HG03066 (cell line): ENCODE results near the gene POFUT2.

Experiments
- ATAC-seq: cut with Tn5 transposase; IDR thresholded peaks from one replicate; pipeline ENCODE4 v1.9.1; 2021; ENCODE audit warnings: low read depth; ENCODE audit not compliant: unreplicated experiment

POFUT2 gene, protein sequence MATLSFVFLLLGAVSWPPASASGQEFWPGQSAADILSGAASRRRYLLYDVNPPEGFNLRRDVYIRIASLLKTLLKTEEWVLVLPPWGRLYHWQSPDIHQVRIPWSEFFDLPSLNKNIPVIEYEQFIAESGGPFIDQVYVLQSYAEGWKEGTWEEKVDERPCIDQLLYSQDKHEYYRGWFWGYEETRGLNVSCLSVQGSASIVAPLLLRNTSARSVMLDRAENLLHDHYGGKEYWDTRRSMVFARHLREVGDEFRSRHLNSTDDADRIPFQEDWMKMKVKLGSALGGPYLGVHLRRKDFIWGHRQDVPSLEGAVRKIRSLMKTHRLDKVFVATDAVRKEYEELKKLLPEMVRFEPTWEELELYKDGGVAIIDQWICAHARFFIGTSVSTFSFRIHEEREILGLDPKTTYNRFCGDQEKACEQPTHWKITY

DNA sequence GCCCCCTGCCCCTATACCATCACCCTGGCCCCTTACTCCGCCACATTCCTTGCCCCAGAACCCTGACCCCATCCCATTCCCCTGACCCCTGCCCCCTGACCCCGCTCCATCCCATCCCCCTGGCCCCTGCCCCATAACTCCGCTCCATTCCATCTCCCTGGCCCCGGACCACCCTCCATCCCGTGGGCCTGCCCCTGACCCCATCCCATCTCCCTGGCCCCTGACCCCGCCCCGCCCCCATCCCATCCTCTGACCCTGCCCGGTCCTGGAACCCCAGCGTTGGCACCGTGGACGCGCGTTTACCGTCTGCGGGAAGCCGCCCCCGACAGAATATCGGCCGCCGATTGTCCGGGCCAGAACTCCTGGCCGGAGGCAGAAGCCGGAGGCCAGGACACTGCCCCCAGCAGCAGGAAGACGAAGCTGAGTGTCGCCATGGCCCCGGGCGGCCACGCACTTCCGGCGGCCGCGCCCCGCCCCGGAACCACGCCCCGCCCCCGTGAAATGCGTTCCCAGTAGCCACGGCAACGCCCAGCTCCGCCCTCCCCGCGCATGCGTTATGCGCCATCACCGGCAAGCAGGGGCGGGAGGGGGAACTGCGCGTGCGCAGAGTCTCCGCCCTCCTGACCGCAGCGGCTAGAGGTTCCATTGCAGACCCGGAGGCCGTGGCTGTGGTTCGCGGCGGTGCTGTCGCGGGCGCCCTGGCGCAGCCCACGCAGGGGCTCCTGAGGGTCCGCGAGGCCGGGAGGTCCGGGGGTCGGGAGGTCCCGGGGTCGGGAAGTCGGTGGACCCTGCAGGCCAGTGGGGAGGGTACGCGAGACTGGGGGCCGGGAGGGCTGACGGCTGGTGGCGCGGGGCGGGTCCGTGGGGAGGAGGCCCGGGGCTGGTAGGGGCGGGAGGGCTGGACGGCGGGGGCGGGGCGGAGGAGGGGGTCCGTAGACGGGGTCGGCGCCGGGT is at the start of gene POFUT2:
Gene POFUT2 (minus strand): TSS at position 458 of the 954 bp plus-strand sequence. CDS start 24 bp downstream, at position 434.
- ATAC-seq = peak; percentile 79

DNA sequence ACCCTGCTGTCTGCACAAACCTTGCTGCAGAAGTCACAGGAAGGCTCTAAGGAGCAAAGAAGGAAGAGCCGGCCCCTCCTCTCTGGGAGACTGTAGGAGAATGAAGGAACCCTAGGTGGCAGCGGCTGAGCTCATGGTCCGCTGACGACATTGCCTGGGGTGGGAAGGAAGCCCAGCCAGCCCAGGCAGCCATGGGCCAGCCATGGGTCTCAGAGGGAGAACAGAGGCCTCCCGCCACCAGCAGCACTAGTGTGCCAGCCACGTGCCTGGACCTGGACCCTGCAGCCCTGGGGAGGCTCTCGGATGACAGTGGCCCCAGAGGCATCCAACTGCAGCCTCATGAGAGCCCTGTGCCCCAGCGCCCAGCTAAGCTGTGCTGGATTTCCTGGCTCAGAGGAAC is 49.2 kb upstream of the POFUT2 start:
- no peak for ATAC-seq

DNA sequence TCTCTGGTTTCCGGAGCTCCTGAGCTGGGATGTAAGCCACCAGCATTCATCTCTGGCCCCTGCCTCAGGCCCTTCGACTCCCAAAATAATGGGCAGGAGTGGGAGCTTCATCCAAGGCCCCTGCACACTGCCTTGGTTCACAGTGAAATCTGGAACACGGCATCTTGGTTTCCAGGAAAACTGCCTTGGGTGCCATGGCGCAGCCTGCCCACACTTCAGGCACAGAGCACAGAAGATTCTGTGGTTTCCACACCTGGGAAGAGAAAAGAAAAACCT is 48.8 kb upstream of the POFUT2 start:
- ATAC-seq = no peak

DNA sequence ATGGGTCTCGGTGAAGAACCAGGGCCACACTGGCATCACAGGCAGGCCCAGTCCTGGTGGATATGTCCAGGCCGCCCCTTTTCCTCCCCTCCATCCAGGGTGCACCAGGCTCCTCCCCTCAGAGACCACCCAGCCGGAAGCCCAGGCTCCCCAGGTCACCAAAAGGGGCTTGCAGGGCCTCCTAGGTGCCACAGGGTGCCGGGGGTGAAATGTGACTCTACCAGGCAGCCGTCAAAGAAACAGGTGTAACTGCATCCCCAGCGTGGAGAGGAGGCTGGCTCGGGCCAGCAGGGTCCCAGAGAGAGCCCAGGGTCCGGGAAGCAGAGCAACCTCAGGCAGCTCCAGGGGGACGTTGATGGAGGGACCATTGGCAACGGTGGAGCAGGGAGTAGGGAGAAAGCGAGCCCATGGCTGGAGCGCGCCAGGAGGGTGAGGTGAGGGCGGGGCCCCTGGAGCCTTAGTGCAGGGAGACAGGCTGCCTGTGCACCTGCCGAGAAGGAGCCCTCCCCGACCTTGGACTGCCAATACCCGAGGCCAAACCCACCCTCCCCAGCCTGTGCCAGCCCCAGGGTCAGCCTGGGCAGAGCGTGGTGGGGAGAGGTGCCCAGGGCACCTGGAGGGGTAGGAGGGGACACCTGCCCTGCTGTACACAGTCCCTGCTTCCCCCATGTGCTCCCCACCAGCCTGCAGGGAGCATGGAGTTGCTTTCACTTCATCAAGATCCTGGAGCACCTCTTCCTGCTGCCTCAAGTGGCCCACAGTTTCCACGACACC is 48.3 kb upstream of the POFUT2 start:
- ATAC-seq = no peak

DNA sequence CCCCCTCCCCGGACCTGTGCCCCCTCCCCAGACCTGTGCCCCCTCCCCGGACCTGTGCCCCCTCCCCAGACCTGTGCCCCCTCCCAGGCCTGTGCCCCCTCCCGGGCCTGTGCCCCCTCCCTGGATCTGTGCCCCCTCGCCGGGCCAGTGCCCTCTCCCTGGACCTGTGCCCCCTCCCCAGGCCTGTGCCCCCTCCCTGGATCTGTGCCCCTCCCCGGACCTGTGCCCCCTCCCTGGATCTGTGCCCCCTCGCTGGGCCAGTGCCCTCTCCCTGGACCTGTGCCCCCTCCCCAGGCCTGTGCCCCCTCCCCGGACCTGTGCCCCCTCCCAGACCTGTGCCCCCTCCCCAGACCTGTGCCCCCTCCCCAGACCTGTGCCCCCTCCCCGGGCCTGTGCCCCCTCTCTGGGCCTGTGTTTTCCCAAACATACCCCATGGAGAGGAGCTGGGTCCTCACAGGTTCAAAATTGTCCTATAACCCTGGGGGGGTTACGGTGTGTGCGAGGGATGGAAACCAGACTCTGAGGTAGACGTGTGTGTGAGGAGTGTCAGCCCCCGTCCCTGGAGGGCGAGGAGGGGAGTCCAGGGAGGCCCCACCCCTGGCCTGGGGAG is 47.6 kb upstream of the POFUT2 start:
- no peak for ATAC-seq

DNA sequence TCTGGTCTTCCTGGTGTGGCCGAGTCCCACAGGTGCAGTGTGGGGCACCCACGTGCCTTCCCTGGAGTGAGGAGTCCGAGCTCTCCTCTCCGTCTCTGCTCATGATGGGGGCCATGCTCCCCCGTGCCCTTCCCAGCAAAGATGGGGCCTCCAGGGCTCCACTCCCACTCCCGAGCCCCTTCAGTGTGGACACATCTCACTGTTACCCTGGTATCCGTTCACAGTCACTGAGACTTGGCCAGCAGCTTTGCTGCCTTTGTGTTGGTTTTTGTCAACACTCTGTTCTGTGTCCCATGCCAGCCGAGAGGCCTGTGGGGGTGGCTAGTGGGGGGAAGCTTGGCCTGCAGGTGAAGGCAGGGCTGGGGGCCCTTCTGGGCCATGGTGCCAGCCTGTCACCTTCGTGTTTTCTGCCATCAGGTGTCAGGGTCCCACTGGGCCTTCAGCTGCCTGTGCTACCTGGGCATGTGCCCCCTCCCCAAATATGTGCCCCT is 46.9 kb upstream of the POFUT2 start:
- no peak for ATAC-seq

DNA sequence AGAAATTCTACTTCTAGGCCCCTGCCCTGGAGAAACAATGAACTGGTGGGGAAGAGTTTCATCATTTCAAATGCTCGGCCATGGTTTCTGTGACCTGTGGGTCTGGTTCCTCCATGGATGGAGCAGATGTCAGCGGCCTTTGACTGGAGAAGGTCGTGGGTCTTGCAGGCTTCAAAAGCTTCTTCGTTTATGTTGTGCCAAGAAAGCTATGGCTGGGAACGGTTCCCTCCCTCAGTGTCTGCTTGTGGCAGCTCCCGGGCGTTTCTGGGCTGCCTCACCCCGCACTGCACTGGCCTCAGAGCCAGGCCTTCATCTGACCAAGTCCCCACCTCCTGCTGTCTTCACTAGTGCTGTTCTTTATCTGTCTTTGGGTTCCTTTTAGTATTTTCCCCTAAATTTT is 46.4 kb upstream of the POFUT2 start:
- ATAC-seq = no peak

DNA sequence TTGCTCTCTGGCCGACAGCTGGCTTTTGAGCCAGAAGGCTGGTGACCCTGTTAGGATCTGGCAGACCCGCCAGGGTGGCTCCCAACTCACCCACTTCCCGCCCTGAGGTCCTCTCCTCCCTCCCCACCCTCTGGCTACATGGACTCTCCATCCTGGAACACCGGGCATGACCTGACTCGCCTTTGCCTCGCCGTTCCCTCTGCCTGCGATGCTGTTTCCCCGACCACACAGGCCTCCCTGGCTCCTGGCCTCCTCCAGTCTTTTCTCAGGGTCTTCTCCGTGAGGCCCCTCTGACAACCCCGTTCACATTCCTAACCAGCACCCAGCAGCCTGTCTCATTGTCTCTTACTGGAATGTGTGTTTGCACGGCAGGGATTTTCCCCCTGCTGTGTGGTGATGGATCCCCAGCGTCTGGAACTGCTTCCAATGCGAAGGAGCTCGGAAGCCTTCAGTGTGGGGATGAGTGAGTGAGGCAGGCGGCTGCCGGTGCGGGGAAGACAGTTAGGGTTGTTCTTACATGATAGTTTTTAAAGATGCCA is 46.0 kb upstream of the POFUT2 start:
- ATAC-seq = no peak

DNA sequence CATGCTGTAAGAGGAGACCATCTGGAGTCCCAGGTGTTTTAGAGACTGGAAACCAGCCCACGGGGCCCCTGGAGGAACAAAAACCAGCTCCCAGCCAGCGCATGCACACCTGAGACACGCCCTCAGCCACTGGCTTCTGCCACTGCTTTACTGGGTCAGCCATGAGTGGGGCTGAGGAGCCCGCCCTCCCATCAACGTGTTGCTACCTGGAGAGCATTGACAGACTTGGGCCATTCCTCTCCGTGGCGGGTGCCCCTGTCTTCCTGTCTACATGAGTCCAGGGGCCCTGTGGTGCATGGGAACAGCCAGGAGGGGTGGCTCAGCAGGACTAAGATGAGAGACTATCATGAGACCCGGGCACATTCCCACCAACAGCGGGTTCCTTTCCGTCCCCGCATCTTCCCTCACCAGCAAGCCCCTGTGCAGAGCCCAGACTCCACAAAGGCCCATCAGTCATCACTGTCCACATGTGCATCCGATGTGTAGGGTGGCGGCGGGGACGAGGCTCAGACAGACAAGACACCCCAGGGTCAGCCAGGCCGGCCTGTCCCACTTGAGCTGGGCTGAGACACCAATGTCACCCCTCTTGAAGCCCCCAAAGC is 45.4 kb upstream of the POFUT2 start:
- no peak for ATAC-seq

DNA sequence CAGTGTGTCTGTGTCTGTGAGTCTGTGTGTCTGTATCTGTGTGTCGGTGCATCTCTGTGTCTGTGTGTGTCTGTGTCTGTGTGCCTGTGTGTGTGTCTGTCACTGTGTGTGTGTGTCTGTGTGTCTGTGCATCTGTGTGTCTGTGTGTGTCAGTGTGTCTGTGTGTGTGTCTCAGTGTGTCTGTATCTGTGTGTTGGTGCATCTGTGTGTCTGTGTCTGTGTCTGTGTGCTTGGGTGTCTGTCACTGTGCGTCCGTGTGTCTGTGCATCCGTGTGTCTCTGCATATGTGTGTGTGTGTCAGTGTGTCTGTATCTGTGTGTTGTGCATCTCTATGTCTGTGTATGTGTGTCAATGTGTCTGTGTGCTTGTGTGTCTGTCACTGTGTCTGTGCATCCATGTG is 44.7 kb upstream of the POFUT2 start:
- ATAC-seq = no peak

DNA sequence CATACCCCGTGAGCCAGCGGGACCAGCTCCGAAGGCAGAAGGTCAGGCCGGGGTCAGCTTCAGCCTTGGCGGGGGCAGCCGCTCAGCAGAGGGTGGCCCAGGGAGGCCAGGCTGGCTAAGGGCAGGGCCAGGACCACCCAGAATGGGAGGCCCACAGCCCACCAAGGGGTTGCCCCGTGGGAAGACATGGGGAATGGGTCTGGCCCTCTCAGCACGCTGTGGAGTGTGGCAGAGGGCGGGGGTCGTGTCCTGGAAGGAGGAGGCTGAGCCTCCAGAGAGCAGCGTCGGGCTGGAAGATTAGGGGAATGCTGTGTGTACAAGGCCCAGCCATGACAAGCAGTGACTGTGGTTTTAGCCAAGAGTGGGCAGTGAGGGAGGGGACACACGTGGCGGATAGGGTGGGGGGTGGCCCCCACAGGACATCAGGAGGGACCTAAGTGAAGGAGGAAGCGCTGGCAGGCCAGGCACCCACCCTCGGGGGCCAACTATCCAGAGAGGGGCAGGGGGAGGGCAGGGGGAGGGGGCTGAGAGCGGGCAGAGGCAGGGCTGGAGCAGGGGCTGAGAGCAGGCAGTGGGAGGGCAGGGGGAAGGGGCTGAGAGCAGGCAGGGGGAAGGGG is 43.9 kb upstream of the POFUT2 start:
- ATAC-seq = no peak

DNA sequence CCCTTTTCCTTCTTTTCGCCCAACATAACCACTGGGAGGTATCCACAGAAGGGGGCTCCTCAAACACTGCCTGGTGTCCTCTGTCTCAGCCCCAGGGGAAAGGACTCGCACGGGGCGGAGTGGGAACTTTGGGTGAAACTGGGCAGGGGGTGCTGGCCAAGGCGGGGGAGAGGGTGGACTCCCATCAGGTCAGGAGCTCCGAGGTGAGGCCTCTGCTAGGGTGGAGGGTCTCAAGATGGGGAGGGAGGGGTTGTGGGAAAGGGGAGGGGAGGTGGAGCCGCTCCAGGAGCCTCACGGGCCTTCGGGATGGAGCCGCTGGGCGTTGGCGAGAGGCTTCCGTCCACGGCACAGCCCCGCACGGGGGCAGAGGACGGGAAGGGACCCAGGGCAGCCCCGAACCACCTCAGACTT is 43.2 kb upstream of the POFUT2 start:
- no peak for ATAC-seq

DNA sequence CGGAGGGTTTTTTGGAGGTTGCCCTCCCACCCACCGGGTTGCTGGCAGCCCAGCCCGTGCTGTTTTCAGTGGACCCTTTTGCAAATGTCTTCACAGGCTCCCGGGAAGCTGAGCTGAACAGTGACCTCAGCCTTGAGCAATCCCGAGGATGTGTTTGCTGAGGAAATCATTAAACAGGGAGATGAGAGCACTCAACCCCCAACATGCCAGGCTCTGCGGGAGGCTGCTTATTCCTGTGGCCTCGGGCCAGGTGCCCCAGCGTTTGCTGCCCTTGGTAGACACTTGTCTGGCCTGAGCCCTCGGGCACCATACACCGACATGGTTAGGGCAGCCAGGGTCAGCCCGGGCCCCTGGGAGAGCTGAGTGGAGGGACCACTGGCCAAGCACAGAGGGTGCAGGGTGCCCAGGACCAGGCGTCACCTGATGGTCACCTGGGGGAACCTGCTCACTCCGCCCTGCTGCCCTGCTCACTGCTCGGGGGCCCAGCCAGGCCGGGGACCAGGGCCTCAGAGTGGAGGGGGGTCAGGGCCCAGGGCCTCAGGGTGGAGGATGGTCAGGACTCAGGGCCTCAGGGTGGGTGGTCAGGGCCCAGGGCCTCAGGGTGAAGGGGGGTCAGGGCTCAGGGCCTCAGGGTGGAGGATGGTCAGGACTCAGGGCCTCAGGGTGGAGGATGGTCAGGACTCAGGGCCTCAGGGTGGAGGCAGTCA is 42.5 kb upstream of the POFUT2 start:
- ATAC-seq = no peak

DNA sequence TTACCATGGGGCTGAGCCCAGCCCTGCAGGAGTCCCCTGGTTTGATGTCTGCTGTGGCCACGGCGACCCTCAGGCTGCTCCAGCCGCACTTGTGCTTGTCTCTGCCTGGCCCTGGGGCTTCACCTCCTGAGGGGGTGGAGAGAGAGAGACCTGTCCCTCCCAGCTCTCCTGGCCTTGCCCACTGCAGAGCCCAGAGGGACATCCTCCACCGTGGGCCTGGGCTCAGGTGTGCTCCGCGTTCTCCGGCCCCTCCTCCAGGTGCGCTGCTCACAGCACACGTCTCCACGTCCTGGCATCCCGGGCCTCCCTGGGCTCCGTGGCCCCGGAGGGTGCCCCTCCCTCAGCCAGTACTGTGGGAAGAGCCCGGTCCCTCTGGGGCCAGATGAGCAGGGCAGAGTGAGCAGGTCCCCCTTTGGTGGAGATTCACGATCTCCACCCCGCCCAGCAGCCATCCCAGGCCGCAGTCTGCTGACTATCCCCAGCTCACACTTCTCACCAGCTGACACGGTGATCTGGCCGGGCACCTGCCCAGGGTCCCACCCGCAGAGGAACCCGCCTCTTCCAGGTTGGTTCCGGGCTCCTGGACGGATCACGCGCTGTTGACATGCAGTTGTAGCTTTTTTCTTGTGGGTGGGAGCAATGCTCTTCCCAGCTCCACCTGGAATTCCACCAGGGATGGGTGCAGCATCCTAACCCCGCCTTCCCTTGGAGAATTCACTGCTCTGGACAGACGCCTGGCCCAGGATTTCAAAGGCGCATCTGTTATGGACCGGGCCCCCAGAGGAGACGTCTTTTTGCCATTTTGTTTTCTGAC is 41.8 kb upstream of the POFUT2 start:
- ATAC-seq = no peak

DNA sequence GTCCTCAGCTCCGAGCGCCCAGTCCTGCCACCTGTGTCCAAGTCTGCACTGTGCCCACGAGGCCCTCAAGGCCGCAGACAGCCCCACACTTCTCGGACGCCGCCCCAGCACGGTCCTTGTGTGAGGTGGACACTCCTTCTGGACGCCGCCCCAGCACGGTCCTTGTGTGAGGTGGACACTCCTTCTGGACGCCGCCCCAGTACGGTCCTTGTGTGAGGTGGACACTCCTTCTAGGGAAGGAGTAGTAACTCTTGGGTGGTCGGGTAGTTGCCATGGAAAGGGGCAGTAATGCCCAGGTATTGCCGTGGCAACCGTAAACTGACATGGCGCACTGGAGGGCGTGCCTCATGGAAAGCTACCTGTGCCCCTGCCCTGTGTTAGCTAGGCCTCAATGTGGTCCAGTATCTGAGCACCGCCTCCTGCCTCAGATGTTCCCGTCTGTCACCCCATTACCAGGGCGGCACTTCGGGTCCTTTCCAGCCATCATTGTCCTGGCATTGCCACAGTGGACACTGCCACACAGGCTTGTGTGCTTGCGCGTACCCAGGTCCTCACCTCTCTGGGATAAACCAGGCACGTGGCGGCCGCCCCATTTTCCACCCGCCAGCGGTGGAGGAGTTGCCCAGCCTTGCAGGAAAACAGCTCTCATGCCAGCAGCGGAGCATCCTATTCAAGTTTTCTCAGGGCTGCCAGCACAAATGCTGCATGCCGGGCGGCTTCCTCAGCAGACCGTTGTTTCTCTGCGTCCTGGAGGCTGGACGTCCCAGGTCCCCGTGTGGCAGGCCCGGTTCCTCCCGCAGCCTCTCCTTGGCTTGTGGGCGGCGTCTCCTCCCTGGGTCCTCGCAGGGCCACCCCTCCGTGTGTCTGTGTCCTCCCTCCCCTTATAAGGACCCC is 40.8 kb upstream of the POFUT2 start:
- no peak for ATAC-seq

DNA sequence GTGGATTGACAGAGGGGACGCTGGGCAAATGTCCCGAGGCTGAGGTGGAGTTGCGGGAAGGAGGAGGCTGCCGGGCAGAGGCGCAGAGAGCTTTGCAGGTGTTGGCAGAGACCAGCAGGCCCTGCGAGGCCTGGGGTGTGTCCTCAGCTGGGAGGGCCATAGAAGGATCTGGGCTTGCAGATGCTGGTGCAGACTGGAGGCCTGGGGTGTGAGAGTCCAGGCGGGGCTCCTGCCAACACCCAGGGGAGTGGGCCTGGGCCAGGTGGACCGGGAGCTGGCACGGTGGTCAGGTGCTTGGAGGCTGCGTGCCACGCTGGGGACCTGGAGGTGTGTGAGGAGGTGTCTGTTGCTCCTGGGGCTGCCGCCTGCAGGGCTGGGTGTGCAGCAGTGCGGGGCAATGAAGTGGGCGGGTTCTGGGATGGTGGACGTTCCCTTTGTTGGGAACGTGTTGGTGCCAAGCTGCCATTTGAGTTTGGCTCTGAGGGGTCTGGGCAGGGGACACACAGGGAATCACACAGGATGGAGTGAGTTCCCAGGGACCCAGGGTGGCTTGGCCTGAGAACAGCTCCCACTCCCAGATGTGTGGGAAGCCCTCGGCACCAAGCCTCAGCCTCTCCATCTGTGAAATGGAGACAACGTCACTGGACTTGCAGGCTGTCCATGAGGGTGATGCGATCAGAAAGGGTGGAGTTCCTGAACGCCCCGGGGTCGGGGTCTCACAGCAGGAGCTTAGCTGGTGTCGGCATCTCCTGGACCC is 39.9 kb upstream of the POFUT2 start:
- ATAC-seq = no peak
